Frontal cortex (tissue), 4 donors: ENCODE results near the gene SERINC2. TPM values are rescaled to one million over a fixed set of nuclear protein-coding genes. Genes with fewer than 3 reads are reported as not detected.
"Not testable (repeated sequence)": the region's sequence is repeated elsewhere in the genome, so short reads cannot be mapped to it uniquely, and the experiment has no call there.

Experiments used
- DNase-seq, 2 donors: peaks; one replicate each; pipeline ENCODE4 v3.0.0; 2012; ENCODE audit warnings: low spot score in 2 of 2
- FAIRE-seq: peaks from 2 replicates; lab custom pipeline; 2012; peaks lifted over from hg19 to GRCh38; lab: Jason Lieb, UNC
- total RNA-seq: library from RNA; depleted of rRNA; stranded (reverse); fragments of >200 nt; gene quantifications from one replicate; pipeline ENCODE4 v1.2.3, GENCODE V29; 2014
- donor health status: control.
- donor health status: control.
- donor health status: control.

SERINC2 gene
- total RNA-seq, 1 donor from 2014 or later = 0.41 TPM

- FAIRE-seq, DNase-seq: not testable (repeated sequence)
Observed at GRCh38 chr1:31431351-31432257, 18.6 kb downstream of the SERINC2 start.

DNA sequence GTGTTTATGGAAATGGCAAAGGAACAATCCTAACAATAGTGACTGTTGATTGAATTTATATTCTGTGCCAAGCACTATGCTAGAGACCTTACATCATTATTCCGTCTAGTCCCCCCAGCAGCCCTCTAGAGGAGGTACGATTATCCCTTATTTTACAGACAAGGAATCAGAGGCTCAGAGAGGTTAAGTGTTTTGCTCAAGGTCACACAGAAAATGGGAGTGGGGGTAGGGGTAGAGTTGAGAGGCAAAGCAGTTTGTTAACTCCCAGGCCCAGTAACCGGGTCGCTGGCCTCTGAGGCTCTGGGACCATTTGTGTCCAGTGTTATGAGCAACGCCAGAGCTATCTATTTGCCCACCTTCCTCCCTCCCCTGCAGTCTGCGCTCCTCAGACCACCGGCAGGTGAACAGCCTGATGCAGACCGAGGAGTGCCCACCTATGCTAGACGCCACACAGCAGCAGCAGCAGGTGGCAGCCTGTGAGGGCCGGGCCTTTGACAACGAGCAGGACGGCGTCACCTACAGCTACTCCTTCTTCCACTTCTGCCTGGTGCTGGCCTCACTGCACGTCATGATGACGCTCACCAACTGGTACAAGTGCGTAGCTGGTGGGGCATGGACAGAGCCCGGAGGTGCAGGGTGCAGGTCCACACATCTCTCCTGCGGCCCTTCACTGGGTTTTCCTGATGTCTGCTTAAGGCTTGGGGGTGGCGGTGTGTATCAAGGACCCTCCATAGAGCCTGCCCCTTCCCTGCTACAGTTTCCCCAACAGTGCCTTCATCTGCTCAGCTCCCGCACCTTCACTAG is 19.8 kb downstream of the SERINC2 start:
- no peak for DNase-seq

GRCh38 chr1:31433396-31433930 is 20.4 kb downstream of the SERINC2 start:
- FAIRE-seq (no peak), DNase-seq (no peak)

More for the DNA sequence above, 19.8 kb downstream of the SERINC2 start:
- FAIRE-seq = no peak

GRCh38 chr1:31434101-31434871 is 21.3 kb downstream of the SERINC2 start:
- no peak for FAIRE-seq
- peak in 1 of 2 donors; percentile 46 for DNase-seq

DNA sequence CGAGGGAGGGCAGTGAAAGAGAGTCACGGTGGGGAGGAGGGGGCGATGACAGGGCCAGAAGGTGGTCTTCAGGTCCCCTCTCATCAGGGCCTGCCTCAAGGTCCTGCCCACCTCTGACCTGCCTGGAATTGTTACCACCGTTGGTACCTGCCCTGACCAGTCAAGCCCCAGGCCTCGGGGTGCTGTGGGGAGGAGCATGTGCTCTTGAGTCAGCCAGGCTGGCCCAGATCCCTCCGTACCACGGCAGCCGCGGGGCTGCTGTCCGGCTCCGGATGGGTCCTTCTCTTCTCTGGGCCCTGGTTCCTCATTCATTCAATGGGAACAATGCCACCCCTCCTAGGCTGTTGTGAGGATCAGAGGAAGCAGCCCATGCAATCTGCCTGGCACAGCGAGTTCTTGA is 22.0 kb downstream of the SERINC2 start:
- FAIRE-seq = no peak
- no peak for DNase-seq

DNA sequence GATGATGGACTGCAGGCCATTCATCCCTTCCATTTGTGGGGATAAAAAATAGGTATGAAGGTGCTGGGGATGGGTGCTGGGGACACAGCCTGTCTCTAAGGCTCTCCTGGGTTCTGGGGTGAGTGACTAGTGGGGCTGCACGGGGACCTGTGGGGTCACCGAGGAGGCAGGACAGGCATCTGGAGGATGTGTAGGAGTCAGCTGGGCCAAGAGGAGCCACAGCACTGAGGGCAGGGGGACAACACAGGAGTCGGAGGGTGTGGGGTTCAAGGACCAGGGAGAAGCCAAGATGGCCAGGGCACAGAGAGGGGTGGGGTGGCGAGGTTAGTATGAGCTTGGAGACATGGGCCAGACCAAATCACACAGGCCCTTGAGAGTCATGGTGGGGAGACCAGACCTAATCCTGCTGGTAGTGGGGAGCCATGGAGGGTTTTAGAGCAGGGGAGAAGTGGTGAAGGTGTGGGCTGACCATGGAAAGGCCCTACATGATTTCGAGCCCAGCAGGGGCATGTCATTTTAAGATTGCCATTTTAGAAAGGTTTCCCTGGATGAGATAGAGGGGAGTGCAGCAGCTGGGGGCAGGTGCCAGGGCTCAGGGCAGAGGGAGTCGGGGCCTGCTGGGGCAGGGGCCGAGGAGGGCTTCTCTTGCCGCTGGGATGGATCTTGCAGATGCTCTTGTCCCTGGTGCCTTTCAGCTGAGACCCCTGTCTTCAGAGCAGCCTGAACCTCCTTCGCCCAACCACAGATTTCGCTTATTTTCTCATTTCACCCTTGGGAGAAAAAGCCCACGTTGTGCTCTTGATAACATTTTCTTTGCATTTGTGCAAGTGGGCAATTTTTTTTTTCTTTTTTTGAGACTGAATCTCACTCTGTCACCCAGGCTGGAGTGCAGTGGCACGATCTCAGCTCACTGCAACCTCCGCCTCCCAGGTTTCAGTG is 22.7 kb downstream of the SERINC2 start:
- FAIRE-seq (no peak), DNase-seq (no peak)

DNA sequence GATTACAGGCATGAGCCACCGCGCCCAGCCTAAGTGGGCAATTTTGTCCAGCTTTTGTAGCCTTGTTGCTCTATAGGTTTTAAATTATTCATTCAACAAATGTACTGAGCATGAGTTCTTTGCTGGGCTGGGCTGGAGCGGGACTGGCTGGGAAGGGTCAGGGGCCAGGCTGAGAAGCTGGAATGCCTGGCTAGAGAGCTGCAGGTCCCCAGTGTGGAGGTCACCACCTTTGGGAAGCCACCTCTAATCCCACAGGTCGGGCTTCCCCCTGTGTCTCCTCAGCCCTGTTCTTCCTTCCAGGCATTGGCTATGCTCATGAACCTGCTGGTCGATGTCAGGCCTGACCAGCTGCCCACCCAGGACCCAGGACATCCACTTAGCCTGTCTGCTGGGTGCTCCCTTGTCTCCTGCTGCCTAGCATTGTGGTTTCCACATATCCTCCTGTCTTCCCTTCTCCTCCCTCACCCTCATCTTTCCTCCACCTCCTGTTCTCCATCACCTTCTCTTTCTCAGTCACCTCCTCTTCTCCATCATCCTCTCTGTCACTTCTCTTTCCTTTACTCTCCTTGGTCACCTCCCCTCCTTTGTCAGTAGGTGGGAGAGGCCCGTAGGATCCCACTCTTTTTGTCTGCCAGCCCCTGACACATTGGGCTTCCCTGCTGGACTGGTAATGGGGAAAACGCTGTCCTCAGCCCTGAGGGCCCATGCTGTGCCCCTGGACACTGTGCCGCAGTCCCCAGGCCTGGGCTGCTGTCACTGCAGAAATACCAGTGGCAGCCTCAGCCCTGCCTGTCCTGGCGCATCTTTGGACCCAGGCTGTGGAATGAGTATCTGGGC is 23.8 kb downstream of the SERINC2 start:
- no peak for DNase-seq
- FAIRE-seq = no peak

DNA sequence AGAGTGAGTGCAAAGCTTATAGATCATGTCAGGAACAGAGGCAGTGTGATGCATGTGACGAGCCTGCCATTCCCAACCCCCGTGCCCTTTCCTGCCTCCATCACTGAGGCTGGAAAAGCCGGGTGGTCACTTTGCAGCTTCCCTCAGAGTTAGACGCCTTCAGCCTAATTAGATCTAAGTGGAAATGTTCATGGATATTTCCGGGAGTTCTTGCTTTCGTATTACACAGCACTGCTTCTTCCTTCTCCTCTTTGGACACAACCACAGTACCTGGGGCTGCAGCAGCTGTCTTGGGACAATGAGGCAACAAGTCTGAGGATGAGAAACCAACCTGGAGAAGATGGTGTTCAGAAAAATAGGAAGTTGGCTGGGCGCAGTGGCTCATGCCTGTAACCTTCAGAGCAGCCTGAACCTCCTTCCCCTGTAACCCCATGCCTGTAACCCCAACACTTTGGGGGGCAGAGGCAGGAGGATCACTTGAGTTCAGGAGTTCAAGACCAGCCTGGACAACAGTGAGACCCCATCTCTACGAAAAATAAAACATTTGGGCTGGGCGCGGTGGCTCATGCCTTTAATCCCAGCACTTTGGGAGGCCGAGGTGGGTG is 24.5 kb downstream of the SERINC2 start:
- FAIRE-seq = no peak
- DNase-seq = no peak

- FAIRE-seq (no peak), DNase-seq (no peak)
Observed at GRCh38 chr1:31439276-31439675, 26.3 kb downstream of the SERINC2 start.

DNA sequence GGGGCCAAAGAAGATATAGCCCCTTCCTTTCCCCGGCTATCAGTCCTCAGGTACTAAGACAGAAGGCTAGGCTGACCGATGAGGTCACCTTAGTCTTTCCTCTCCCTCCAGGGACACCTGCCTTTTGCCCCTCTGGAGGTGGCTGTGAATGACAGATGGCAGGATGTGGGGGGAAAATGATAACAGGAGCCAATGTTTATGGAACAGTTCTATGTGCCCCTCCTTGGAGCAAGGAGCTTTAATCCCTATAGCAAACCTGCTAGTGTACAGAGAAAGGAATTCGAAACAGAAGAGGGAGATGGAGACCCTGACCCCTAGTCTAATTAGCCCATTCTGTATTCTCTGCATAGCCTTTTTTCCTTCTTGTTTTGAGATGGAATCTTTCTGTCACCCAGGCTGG is 28.1 kb downstream of the SERINC2 start:
- FAIRE-seq (no peak), DNase-seq (no peak)

DNA sequence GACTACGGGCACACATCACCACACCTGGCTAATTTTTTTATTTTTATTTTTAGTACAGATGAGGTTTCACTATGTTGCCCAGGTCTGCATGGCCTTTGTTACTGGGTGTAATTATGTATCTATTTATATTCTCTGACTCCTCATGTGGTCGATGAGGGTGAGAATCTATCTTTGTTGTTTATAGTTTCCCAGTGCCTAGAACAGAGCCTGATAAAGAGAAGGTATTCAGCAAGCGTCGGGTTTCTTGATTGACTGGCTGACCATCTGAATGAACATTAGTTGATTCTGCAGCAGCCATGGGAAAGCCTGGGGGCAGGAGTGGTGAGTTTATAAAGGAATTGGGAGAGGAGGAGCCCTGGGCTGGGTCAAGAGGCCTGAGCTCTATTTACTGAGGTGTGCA is 28.5 kb downstream of the SERINC2 start:
- no peak for FAIRE-seq
- no peak for DNase-seq

GRCh38 chr1:31441970-31442647 is 29.1 kb downstream of the SERINC2 start:
- no peak for DNase-seq
- no peak for FAIRE-seq

- FAIRE-seq = no peak
- DNase-seq = no peak
Observed at GRCh38 chr1:31442648-31442994, 29.6 kb downstream of the SERINC2 start.

GRCh38 chr1:31443673-31444072 is 30.7 kb downstream of the SERINC2 start:
- DNase-seq = no peak
- FAIRE-seq = no peak

GRCh38 chr1:31444725-31445448 is 31.9 kb downstream of the SERINC2 start:
- FAIRE-seq (no peak), DNase-seq (no peak)

DNA sequence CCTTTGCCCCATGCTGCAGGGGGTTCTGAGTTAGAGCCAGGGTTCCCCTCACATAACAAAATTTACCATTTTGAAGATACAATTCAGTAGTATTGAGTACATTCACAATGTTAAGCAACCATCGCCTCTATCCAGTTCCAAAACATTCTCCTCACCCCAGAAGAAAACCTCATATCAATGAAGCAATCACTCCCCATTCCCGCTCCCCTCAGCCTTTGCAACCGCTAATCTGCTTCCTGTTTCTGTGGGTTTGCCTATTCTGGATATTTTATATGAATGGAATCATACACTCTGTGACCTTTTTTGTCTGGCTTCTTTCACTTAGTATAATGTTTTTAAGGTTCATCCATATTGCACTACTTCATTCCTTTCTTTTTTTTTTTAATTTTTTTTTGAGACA is 32.9 kb downstream of the SERINC2 start:
- DNase-seq = no peak
- FAIRE-seq = no peak
